ENCODE results near the gene COL25A1.

GRCh38 chr4:109128589-109128988 is 173.9 kb downstream of the COL25A1 start:
- TF ChIP-seq CTCF (conservative IDR thresholded peaks at IDR 0.05): no peak
- TF ChIP-seq ZFX (IDR thresholded peaks at IDR 0.05): no peak
